K562 (cell line): ENCODE measurements around the gene BROX. TPM values are rescaled to one million over a fixed set of nuclear protein-coding genes. Genes with fewer than 3 reads are reported as not detected.

ENCODE experiments used
- HDAC8 ChIP-seq: fragments of 450-650 bp; IDR thresholded peaks from 2 replicates; pipeline ENCODE4 v1.6.1; 2016; ENCODE audit warnings: mild to moderate bottlenecking, missing genetic modification characterization, moderate library complexity, missing compliant biosample characterization
- ZFP1 ChIP-seq: fragments of 450-650 bp; formaldehyde crosslinking; IDR thresholded peaks from 2 replicates; pipeline ENCODE4 v1.4.0; 2020; ENCODE audit warnings: mild to moderate bottlenecking, mixed read lengths
- polyA plus RNA-seq, 8 experiments: library from polyadenylated mRNA; depleted of rRNA in 4 of 8; stranded (reverse) in 5 of 8; unstranded in 3 of 8; fragments of >200 nt; fragmentation: Nextera tagmentation in 2 of 8; fragmentation: Illumina TruSeq in 1 of 8; extraction: Ambion mirVana in 2 of 8; extraction: Trizol in 1 of 8; gene quantifications; 2 replicates each; pipeline versions ENCODE4 v1.2.1 to v1.2.3, GENCODE V29; 2011 to 2014; ENCODE audit warnings: inconsistent platforms in 1 of 8, missing spikeins in 1 of 8
- total RNA-seq, 7 experiments: library from RNA; depleted of rRNA in 6 of 7; stranded (reverse); fragments of >200 nt in 6 of 7; fragmentation: Illumina TruSeq in 2 of 7; extraction: Trizol in 2 of 7; gene quantifications; 2 replicates each; pipeline versions ENCODE4 v1.2.1 to v1.2.3, GENCODE V29; 2011 to 2021; ENCODE audit warnings: low replicate concordance in 1 of 7
- TF ChIP-seq, protein P1 (sequence below): sonication (generic); formaldehyde crosslinking; IDR thresholded peaks from 2 replicates; pipeline ENCODE4 v1.8.1; 2023; ENCODE audit warnings: missing genetic modification reagents, mild to moderate bottlenecking, borderline replicate concordance
- TF ChIP-seq, protein P2 (sequence below), 2 experiments: fragments of 450-650 bp in 1 of 2; sonication (generic) in 1 of 2; formaldehyde crosslinking in 1 of 2; IDR thresholded peaks in 1 of 2; conservative IDR thresholded peaks in 1 of 2; 2 replicates each; pipeline versions ENCODE4 v1.6.1 to v1.8.1; 2016 to 2023; ENCODE audit warnings: mild to moderate bottlenecking in 2 of 2, moderate library complexity in 2 of 2, inconsistent platforms in 1 of 2, missing genetic modification reagents in 1 of 2

BROX gene
- total and polyA plus RNA-seq, 9 of the 15 experiments (the other 6 are each of a cell fraction or from before 2014, with no cell fraction given) = 9.4 to 153 (median 45.1) TPM

GRCh38 chr1:222670110-222670509 is 42.3 kb upstream of the BROX start (continued):
- TF ChIP-seq, protein P1, sequence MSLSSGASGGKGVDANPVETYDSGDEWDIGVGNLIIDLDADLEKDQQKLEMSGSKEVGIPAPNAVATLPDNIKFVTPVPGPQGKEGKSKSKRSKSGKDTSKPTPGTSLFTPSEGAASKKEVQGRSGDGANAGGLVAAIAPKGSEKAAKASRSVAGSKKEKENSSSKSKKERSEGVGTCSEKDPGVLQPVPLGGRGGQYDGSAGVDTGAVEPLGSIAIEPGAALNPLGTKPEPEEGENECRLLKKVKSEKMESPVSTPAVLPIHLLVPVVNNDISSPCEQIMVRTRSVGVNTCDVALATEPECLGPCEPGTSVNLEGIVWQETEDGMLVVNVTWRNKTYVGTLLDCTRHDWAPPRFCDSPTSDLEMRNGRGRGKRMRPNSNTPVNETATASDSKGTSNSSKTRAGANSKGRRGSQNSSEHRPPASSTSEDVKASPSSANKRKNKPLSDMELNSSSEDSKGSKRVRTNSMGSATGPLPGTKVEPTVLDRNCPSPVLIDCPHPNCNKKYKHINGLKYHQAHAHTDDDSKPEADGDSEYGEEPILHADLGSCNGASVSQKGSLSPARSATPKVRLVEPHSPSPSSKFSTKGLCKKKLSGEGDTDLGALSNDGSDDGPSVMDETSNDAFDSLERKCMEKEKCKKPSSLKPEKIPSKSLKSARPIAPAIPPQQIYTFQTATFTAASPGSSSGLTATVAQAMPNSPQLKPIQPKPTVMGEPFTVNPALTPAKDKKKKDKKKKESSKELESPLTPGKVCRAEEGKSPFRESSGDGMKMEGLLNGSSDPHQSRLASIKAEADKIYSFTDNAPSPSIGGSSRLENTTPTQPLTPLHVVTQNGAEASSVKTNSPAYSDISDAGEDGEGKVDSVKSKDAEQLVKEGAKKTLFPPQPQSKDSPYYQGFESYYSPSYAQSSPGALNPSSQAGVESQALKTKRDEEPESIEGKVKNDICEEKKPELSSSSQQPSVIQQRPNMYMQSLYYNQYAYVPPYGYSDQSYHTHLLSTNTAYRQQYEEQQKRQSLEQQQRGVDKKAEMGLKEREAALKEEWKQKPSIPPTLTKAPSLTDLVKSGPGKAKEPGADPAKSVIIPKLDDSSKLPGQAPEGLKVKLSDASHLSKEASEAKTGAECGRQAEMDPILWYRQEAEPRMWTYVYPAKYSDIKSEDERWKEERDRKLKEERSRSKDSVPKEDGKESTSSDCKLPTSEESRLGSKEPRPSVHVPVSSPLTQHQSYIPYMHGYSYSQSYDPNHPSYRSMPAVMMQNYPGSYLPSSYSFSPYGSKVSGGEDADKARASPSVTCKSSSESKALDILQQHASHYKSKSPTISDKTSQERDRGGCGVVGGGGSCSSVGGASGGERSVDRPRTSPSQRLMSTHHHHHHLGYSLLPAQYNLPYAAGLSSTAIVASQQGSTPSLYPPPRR (CRISPR knock-in tag) = no peak
- TF ChIP-seq HDAC8 (tag) (no peak), ZFP1 (CRISPR knock-in tag) (no peak)
- TF ChIP-seq, protein P2, sequence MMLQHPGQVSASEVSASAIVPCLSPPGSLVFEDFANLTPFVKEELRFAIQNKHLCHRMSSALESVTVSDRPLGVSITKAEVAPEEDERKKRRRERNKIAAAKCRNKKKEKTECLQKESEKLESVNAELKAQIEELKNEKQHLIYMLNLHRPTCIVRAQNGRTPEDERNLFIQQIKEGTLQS (IDR thresholded peaks at IDR 0.05) = no peak
- TF ChIP-seq, protein P2 (CRISPR knock-in tag; conservative IDR thresholded peaks at IDR 0.05) = no peak
- TF ChIP-seq, all 486 proteins: peak for 0
